MM.1S (cell line): ENCODE measurements around the gene MUC4.

Experiments used
- DNase-seq: peaks from one replicate; pipeline ENCODE4 v3.0.0-alpha.2; 2015
- H2AFZ ChIP-seq: fragments of 300-600 bp; sonication (generic); 2 replicates; pipeline ENCODE4 v1.6.0; 2016; ENCODE audit warnings: antibody characterized with exemption, low read length
- H3F3A ChIP-seq: fragments of 300-600 bp; sonication (generic); 2 replicates; pipeline ENCODE4 v1.6.1; 2016; ENCODE audit warnings: mild to moderate bottlenecking, antibody characterized with exemption, low read length, moderate library complexity, mixed read lengths; ENCODE audit not compliant: insufficient read depth
- H3K27ac ChIP-seq: fragments of 300-600 bp; sonication (generic); 2 replicates; pipeline ENCODE4 v1.5.1; 2016; ENCODE audit warnings: mild to moderate bottlenecking, low read length
- H3K27me3 ChIP-seq: fragments of 300-600 bp; sonication (generic); replicated peaks from 2 replicates; pipeline ENCODE4 v1.6.0; 2016; ENCODE audit warnings: low read length; ENCODE audit not compliant: insufficient read depth
- H3K36me3 ChIP-seq: fragments of 300-600 bp; sonication (generic); replicated peaks from 2 replicates; pipeline ENCODE4 v1.6.1; 2016; ENCODE audit warnings: mild to moderate bottlenecking, low read length, mixed read lengths; ENCODE audit not compliant: insufficient read depth
- H3K4me1 ChIP-seq: fragments of 300-600 bp; sonication (generic); 2 replicates; pipeline ENCODE4 v1.6.1; 2016; ENCODE audit warnings: low read length, mixed read lengths
- H3K4me2 ChIP-seq: fragments of 300-600 bp; sonication (generic); 2 replicates; pipeline ENCODE4 v1.6.0; 2016; ENCODE audit warnings: low read depth, low read length
- H3K4me3 ChIP-seq: fragments of 300-600 bp; sonication (generic); 2 replicates; pipeline ENCODE4 v1.5.1; 2016; ENCODE audit warnings: low read length, mixed read lengths
- H3K79me2 ChIP-seq: fragments of 300-600 bp; sonication (generic); 2 replicates; pipeline ENCODE4 v1.6.1; 2016; ENCODE audit warnings: mixed run types, low read length, mixed read lengths
- H3K9ac ChIP-seq: fragments of 300-600 bp; sonication (generic); 2 replicates; pipeline ENCODE4 v1.6.1; 2016; ENCODE audit warnings: low read length, mixed read lengths
- H3K9me2 ChIP-seq: fragments of 300-600 bp; sonication (generic); replicated peaks from 2 replicates; pipeline ENCODE4 v1.6.1; 2016; ENCODE audit warnings: mild to moderate bottlenecking, low read length, mixed read lengths; ENCODE audit not compliant: insufficient read depth
- H3K9me3 ChIP-seq: fragments of 300-600 bp; sonication (generic); replicated peaks from 2 replicates; pipeline ENCODE4 v1.6.1; 2016; ENCODE audit warnings: mild to moderate bottlenecking, low read length, mixed read lengths; ENCODE audit not compliant: insufficient read depth
- H4K20me1 ChIP-seq: fragments of 300-600 bp; sonication (generic); 2 replicates; pipeline ENCODE4 v1.6.1; 2016; ENCODE audit warnings: mild to moderate bottlenecking, low read length, moderate library complexity, mixed read lengths; ENCODE audit not compliant: insufficient read depth
- EZH2 ChIP-seq: fragments of 300-600 bp; sonication (generic); optimal IDR thresholded peaks from 2 replicates; pipeline ENCODE3; 2017; ENCODE audit warnings: low read depth, mild to moderate bottlenecking, antibody characterized with exemption, low read length, mixed read lengths
- EZH2phosphoT487 ChIP-seq: fragments of 300-600 bp; sonication (generic); IDR thresholded peaks from 2 replicates; pipeline ENCODE4 v1.6.1; 2018; ENCODE audit warnings: antibody characterized with exemption, low read length
- TF ChIP-seq, protein P1 (sequence below): fragments of 300-600 bp; sonication (generic); IDR thresholded peaks from 2 replicates; pipeline ENCODE4 v1.5.1; 2016; ENCODE audit warnings: antibody characterized with exemption, low read length, mixed read lengths

Gene MUC4

DNA sequence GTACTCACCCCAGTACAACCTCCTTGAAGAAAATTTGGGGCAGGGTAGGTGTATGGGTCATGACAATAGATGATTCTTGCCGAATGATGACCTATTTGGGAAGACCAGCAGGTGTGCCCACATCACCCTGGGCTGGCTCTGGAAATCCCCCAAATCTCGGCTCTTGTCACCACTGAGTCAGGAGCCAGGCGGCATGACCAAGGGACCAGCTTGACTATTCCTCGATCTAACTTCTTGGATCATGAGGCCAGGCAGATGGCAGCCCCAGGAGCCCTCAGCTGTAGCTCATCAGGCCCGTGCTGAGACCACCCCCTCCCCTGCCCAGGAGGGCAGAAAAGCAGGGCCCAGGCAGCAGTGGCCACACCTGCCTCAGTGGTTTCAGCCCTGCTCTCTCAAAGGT lies 9.2 kb upstream of the MUC4 start:
- Histone ChIP-seq H3K9me2 (no peaks in the 10 kb centered on the region), H4K20me1 (no peaks in the 10 kb centered on the region), H3K4me3 (no peak overlapping the region), H3K79me2 (no peaks in the 10 kb centered on the region), H3K27ac (no peak overlapping the region), H3K27me3 (peaks cover 70% of the 10 kb centered on the region), H3K36me3 (no peaks in the 10 kb centered on the region), H3K9me3 (no peaks in the 10 kb centered on the region), H2AFZ (no peak overlapping the region), H3K9ac (no peak overlapping the region), H3K4me1 (peaks cover 4% of the 10 kb centered on the region; the same call in 1 of the 2 replicates), H3K4me2 (no peak overlapping the region), H3F3A (no peaks in the 10 kb centered on the region)
- no peak for DNase-seq
- TF ChIP-seq EZH2 (no peak), EZH2phosphoT487 (no peak)
- TF ChIP-seq, protein P1, sequence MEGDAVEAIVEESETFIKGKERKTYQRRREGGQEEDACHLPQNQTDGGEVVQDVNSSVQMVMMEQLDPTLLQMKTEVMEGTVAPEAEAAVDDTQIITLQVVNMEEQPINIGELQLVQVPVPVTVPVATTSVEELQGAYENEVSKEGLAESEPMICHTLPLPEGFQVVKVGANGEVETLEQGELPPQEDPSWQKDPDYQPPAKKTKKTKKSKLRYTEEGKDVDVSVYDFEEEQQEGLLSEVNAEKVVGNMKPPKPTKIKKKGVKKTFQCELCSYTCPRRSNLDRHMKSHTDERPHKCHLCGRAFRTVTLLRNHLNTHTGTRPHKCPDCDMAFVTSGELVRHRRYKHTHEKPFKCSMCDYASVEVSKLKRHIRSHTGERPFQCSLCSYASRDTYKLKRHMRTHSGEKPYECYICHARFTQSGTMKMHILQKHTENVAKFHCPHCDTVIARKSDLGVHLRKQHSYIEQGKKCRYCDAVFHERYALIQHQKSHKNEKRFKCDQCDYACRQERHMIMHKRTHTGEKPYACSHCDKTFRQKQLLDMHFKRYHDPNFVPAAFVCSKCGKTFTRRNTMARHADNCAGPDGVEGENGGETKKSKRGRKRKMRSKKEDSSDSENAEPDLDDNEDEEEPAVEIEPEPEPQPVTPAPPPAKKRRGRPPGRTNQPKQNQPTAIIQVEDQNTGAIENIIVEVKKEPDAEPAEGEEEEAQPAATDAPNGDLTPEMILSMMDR = no peak

DNA sequence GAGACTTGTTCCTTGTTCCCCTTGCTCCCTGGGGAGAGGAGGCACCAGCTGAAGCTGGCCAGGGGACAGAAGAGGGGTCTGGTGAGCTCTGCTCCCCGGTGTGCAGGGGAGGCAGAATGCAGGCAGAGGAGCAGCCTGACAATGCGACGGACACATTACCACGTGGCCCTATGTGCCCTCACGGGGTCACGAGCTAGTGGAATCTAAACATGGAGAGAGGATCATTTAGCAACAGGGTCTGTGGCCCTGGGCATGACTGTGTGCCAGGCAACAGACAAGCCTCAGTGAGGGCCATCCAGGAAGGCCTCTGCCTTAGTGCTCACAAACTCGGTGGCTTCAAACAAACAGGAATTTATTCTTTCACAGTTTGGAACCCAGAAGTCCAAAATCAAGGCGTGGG lies 8.5 kb upstream of the MUC4 start:
- Histone ChIP-seq H4K20me1 (no peaks in the 10 kb centered on the region), H3K4me1 (peaks cover 4% of the 10 kb centered on the region; the same call in 1 of the 2 replicates), H3K9me2 (no peaks in the 10 kb centered on the region), H3F3A (no peaks in the 10 kb centered on the region), H3K27me3 (peaks cover 70% of the 10 kb centered on the region), H3K4me2 (no peak overlapping the region), H3K9ac (no peak overlapping the region), H3K79me2 (no peaks in the 10 kb centered on the region), H3K9me3 (no peaks in the 10 kb centered on the region), H3K27ac (no peak overlapping the region), H2AFZ (no peak overlapping the region), H3K36me3 (no peaks in the 10 kb centered on the region), H3K4me3 (no peak overlapping the region)
- no peak for DNase-seq
- no peak for TF ChIP-seq EZH2
- TF ChIP-seq, protein P1 = no peak
- no peak for TF ChIP-seq EZH2phosphoT487

DNA sequence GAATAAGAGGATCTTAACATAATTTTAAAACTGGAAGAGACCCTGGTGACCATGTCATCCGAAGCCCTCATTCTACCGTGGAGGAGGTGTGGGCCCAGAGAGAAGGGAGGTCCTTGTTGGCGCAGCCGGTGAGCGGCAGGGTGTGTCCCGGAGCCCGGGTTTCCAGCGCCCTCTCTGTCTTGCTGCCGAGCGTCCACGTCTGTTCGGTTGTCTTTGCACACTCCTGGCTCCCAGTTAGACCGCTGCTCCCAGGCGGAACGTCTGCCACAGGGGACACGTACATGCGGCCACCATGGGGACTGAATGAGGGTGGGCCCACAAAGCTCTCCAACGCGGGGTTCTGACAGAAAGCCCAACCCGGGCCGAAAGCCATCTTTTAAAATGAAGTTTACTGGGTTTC lies 6.6 kb upstream of the MUC4 start:
- DNase-seq = no peak

More for the DNA sequence above, 6.6 kb upstream of the MUC4 start:
- Histone ChIP-seq H3K36me3 (no peaks in the 10 kb centered on the region), H2AFZ (no peak overlapping the region), H3K4me2 (no peak overlapping the region), H3K9me2 (no peaks in the 10 kb centered on the region), H3K9ac (no peak overlapping the region), H3F3A (no peaks in the 10 kb centered on the region), H3K9me3 (no peaks in the 10 kb centered on the region), H3K4me1 (peaks cover 4% of the 10 kb centered on the region; the same call in 1 of the 2 replicates), H3K27ac (no peak overlapping the region), H3K79me2 (no peaks in the 10 kb centered on the region), H4K20me1 (no peaks in the 10 kb centered on the region), H3K27me3 (peaks cover 81% of the 10 kb centered on the region), H3K4me3 (no peak overlapping the region)
- TF ChIP-seq, protein P1 = no peak
- no peak for TF ChIP-seq EZH2phosphoT487
- no peak for TF ChIP-seq EZH2
